ENCODE results near the gene YRDC. TPM values are rescaled to one million over a fixed set of nuclear protein-coding genes. Genes with fewer than 3 reads are reported as not detected.

Gene YRDC
- total RNA-seq, 1 donor from 2014 or later: 12.9 TPM

DNA sequence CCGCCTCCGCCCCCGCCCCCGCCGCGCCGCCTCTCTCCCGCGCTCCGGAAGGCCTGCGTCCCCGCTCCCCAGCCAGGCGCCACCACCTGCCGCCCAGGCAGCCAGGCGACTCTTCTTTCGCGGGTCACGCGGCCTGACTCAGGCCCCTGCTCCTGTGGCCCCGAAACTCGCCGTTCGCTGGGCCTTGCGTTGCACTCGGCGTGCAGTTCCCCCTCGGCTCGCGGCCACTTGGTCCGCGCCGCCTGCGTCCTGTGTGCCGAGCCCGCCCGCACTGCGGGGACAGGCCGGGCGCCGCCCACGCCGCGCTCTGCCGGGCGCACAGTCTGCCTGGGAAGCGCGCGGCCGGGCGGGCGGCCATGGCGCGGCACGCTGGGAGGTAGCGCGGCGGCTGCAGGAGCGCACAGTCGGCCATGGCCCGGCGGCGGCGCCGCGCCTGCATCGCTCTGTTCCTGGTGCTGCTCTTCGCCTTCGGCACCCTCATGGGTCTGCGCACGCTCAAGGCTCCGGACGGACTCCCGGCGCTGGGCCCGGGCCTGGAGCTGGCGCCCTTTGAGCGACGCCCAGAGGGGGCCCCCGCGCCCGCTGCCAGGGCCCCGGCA is 14.1 kb downstream of the YRDC start, which contains the start of gene MANEAL:
Gene MANEAL, plus strand, starts transcription at position 75 of the 599 bp plus-strand sequence. Its CDS starts 336 bp downstream, at position 411.
- Mint-ChIP-seq H3K27me3 (ENCODE audit: insufficient read depth, low read depth) (peaks cover 42% of the 10 kb centered on the region), H3K4me3 (peak within 1 kb of the TSS; percentile 82), H3K27ac (no peak within 1 kb of the TSS), H3K36me3 (peaks cover 2% of the 10 kb centered on the region), H3K4me1 (no peaks in the 10 kb centered on the region), H3K9me3 (peaks cover 4% of the 10 kb centered on the region)
- Histone ChIP-seq H3K79me2 (ENCODE audit: low read depth) (no peaks in the 10 kb centered on the region), H4K20me1 (ENCODE audit: low read depth) (peaks cover 35% of the 10 kb centered on the region), H2AFZ (replicated peaks) (peak within 1 kb of the TSS; percentile 92), H3F3A (ENCODE audit: low read depth) (peaks cover 9% of the 10 kb centered on the region), H3K4me2 (peak within 1 kb of the TSS; percentile 99), H3K36me3 (no peaks in the 10 kb centered on the region), H3K9me3 (ENCODE audit: low read depth) (no peaks in the 10 kb centered on the region), H3K9ac (no peak within 1 kb of the TSS), H3K27ac (no peak within 1 kb of the TSS), H3K27me3 (peaks cover 72% of the 10 kb centered on the region), H3K4me1 (no peaks in the 10 kb centered on the region), H3K4me3 (peak within 1 kb of the TSS; percentile 72)
- peak; percentile 82 for DNase-seq (ENCODE audit: low spot score)
- TF ChIP-seq EZH2 (IDR thresholded peaks at IDR 0.05): no peak
- TF ChIP-seq EZH2phosphoT487 (IDR thresholded peaks at IDR 0.05): peak; percentile 50
- TF ChIP-seq CTCF (IDR thresholded peaks at IDR 0.05): no peak

DNA sequence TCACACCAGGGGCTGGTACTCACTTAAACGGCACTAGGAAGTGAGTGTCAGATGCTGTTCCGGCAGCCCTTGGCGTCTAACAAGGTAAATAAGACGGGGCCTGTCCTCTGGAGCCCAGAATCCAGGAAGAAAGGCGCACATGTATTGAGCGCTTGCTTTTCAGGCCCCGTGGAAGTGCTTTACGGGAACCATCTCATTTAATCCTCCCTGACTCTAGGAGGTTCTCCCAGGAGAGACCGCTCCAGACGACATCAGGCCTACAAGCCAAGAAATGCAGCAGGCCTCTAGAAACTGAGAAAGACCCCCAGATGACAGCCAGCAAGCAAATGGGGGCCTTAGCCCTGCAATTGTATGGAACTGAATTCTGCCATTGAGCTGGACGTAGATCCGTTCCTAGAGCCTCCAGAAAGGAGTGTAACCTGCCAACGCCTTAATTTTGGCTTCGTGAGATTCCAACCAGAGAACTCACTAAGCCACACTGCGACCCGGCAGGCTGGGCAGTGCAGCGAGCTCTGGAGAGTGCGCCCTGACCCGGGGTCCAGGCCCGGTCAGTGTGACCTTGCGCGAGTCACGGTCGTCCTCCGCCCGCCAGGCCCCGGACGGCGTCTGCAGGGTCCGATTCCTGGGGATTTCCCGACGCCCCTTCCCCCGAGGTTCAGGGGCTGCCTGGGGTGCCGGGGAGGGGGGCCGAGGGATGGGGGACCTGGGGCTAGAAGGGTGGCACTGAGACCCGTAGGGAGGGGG is 14.9 kb downstream of the YRDC start:
- no peak overlapping the region for H3K27ac Mint-ChIP-seq
- Histone ChIP-seq H3K79me2 (ENCODE audit: low read depth) (no peaks in the 10 kb centered on the region), H3K27me3 (peaks cover 80% of the 10 kb centered on the region), H4K20me1 (ENCODE audit: low read depth) (peaks cover 35% of the 10 kb centered on the region), H3F3A (ENCODE audit: low read depth) (peaks cover 9% of the 10 kb centered on the region), H3K4me3 (peak overlapping the region; percentile 72), H3K4me1 (no peaks in the 10 kb centered on the region), H3K27ac (no peak overlapping the region), H3K9ac (no peak overlapping the region), H3K9me3 (ENCODE audit: low read depth) (no peaks in the 10 kb centered on the region), H3K36me3 (no peaks in the 10 kb centered on the region), H2AFZ (replicated peaks) (peak overlapping the region; percentile 92), H3K4me2 (peak overlapping the region; percentile 99)
- H3K4me1 Mint-ChIP-seq: no peaks in the 10 kb centered on the region
- TF ChIP-seq EZH2phosphoT487 (IDR thresholded peaks at IDR 0.05): peak; percentile 66
- TF ChIP-seq CTCF (IDR thresholded peaks at IDR 0.05): no peak
- TF ChIP-seq EZH2 (IDR thresholded peaks at IDR 0.05): peak; percentile 69
- H3K36me3 Mint-ChIP-seq: peaks cover 2% of the 10 kb centered on the region
- peaks cover 44% of the 10 kb centered on the region for H3K27me3 Mint-ChIP-seq (ENCODE audit: insufficient read depth, low read depth)
- H3K9me3 Mint-ChIP-seq: peaks cover 4% of the 10 kb centered on the region
- H3K4me3 Mint-ChIP-seq: peak overlapping the region; percentile 67
- no peak for DNase-seq (ENCODE audit: low spot score)

DNA sequence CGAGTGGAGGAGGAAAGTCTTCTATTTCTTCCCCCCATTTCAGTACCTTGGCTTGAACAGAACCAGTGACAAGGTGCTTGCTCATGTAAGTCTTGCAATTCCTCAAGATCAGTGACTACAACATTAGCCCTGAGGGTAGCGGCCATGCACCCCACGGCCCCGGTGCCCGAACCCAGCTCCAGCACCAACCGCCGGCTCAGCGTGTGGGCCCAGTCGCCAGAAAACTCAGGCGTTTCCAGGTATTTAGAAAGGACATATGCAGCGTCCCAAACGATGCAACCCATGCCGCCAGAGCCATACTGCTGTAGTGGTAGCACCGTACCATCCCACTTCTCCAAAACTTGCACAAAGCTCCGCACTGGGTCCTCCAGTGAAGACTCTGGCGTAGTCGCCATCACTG is 25.5 kb downstream of the YRDC start:
- H3K27me3 Mint-ChIP-seq (ENCODE audit: insufficient read depth, low read depth): peaks cover 19% of the 10 kb centered on the region

More for the DNA sequence above, 25.5 kb downstream of the YRDC start:
- Mint-ChIP-seq H3K36me3 (no peaks in the 10 kb centered on the region), H3K4me1 (no peaks in the 10 kb centered on the region), H3K9me3 (no peaks in the 10 kb centered on the region), H3K4me3 (no peak overlapping the region), H3K27ac (no peak overlapping the region)
- Histone ChIP-seq H2AFZ (replicated peaks) (no peak overlapping the region), H3K9ac (no peak overlapping the region), H3K27ac (no peak overlapping the region), H3K36me3 (no peaks in the 10 kb centered on the region), H3K79me2 (ENCODE audit: low read depth) (no peaks in the 10 kb centered on the region), H3K4me1 (no peaks in the 10 kb centered on the region), H3K9me3 (ENCODE audit: low read depth) (no peaks in the 10 kb centered on the region), H3K4me2 (no peak overlapping the region), H3F3A (ENCODE audit: low read depth) (no peaks in the 10 kb centered on the region), H3K4me3 (no peak overlapping the region), H3K27me3 (peaks cover 74% of the 10 kb centered on the region), H4K20me1 (ENCODE audit: low read depth) (no peaks in the 10 kb centered on the region)
- TF ChIP-seq EZH2 (IDR thresholded peaks at IDR 0.05) (no peak), EZH2phosphoT487 (IDR thresholded peaks at IDR 0.05) (no peak), CTCF (IDR thresholded peaks at IDR 0.05) (no peak)
- DNase-seq (ENCODE audit: low spot score): no peak
